Subcutaneous abdominal adipose tissue (tissue), 5 donors: ENCODE data around the gene NOP53.

ENCODE experiments used
- H3K27ac ChIP-seq: one replicate; pipeline ENCODE4 v1.7.0; 2013; ENCODE audit warnings: low read depth, mild to moderate bottlenecking, inconsistent platforms, low read length, moderate library complexity
- H3K27me3 ChIP-seq, 5 donors: one replicate each; pipeline ENCODE4 v1.7.0; 2013; ENCODE audit warnings: low read length in 5 of 5, inconsistent platforms in 1 of 5; ENCODE audit not compliant: control insufficient read depth in 5 of 5, insufficient read depth in 4 of 5
- H3K36me3 ChIP-seq, 5 donors: one replicate each; pipeline ENCODE4 v1.7.0; 2013; ENCODE audit warnings: low read length in 5 of 5; ENCODE audit not compliant: control insufficient read depth in 5 of 5, insufficient read depth in 5 of 5
- H3K4me1 ChIP-seq, 5 donors: one replicate each; pipeline ENCODE4 v1.7.0; 2013; ENCODE audit warnings: low read length in 5 of 5, mild to moderate bottlenecking in 3 of 5, moderate library complexity in 1 of 5; ENCODE audit not compliant: control insufficient read depth in 5 of 5, insufficient read depth in 5 of 5
- H3K4me3 ChIP-seq, 5 donors: one replicate each; pipeline ENCODE4 v1.7.0; 2013; ENCODE audit warnings: low read length in 5 of 5, low read depth in 1 of 5
- H3K9ac ChIP-seq, 5 donors: one replicate each; pipeline ENCODE4 v1.7.0; 2013; ENCODE audit warnings: low read length in 5 of 5, mild to moderate bottlenecking in 4 of 5, moderate library complexity in 3 of 5
- H3K9me3 ChIP-seq, 5 donors: one replicate each; pipeline ENCODE4 v1.7.0; 2013; ENCODE audit warnings: low read length in 5 of 5; ENCODE audit not compliant: control insufficient read depth in 5 of 5
- donor health status: healthy.
- donor health status: healthy.
- donor health status: healthy.
- donor health status: healthy.
- donor health status: healthy.

NOP53 gene

DNA sequence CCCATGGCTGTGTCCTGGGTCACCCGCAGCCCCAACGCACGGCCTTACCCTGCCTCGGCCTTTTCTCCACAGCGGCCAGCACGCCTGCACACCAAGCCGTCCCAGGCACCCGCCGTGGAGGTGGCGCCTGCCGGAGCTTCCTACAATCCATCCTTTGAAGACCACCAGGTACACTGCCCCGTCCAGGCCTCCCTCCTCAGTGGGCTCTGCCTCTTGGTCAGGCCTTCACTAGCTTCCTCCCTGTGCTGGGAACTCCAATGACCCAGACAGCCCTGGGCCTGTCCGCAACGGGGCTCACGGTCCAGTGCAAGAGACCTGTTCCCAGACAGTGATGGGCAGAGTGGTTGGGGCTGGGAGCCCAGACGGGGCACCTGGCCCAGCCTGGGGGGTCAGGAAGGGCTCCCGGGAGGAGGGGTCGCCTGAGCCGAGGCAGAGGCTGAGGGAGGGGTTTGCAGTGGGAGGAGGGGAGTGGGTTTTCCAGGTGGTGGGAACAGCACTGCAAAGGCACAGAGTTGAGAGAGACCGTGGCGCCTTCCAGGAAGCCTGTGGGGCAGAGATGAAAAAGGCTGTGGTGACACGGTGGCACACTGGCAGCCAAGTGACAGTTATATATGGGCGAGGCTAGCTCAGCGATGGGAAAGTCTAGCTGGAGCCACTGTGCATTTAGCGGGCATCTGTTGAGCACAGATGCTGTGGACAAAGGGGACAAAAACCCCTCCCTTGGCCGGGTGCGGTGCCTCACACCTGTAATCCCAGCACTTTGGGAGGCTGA, 7.3 kb downstream of the NOP53 start:
- no peaks in the 10 kb centered on the region for H3K4me1 ChIP-seq
- no peaks in the 10 kb centered on the region for H3K27me3 ChIP-seq
- peaks cover 0 to 97% (median 89%) of the 10 kb centered on the region in 5 donors for H3K36me3 ChIP-seq
- no peak overlapping the region for H3K27ac ChIP-seq
- H3K9me3 ChIP-seq = no peaks in the 10 kb centered on the region
- H3K9ac ChIP-seq = no peak overlapping the region
- H3K4me3 ChIP-seq = no peak overlapping the region

DNA sequence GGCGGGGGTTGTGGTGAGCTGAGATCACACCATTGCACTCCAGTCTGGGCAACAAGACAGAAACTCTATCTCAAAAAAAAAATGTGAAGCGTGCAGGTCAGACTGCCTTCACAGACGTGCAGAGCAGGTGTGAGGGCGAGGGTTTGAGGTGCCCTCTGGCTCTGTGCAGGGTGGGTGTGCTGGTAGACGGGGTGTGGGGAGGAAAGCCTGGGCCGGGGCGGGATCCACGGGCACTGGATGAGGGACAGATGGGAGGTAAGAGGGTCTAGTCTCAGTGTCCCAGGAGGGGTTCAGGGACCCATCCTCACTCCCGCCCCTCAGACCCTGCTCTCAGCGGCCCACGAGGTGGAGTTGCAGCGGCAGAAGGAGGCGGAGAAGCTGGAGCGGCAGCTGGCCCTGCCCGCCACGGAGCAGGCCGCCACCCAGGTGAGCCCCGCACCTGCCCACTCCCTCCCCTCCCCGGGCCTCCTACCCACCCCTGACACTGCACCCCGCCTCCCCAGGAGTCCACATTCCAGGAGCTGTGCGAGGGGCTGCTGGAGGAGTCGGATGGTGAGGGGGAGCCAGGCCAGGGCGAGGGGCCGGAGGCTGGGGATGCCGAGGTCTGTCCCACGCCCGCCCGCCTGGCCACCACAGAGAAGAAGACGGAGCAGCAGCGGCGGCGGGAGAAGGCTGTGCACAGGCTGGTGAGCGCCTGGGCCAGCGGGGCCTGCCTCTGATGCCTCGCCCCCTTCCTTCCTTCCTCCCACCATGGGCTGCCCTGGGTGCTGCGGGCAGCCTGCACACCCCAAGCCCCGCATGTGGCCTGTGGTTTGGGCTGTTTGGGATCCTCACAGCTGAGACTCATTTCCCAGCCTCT, 9.1 kb downstream of the NOP53 start:
- Histone ChIP-seq H3K36me3 (peaks cover 6 to 97% (median 92%) of the 10 kb centered on the region in 5 donors), H3K27me3 (no peaks in the 10 kb centered on the region), H3K4me1 (no peaks in the 10 kb centered on the region), H3K9me3 (no peaks in the 10 kb centered on the region), H3K4me3 (no peak overlapping the region), H3K27ac (no peak overlapping the region), H3K9ac (no peak overlapping the region)

- no peaks in the 10 kb centered on the region for H3K9me3 ChIP-seq
- peaks cover 6 to 89% (median 84%) of the 10 kb centered on the region in 5 donors for H3K36me3 ChIP-seq
- no peak overlapping the region for H3K27ac ChIP-seq
- no peak overlapping the region for H3K9ac ChIP-seq
- no peaks in the 10 kb centered on the region for H3K4me1 ChIP-seq
- H3K4me3 ChIP-seq = no peak overlapping the region
- no peaks in the 10 kb centered on the region for H3K27me3 ChIP-seq
Measured at GRCh38 chr19:47755065-47755761, 9.9 kb downstream of the NOP53 start.

DNA sequence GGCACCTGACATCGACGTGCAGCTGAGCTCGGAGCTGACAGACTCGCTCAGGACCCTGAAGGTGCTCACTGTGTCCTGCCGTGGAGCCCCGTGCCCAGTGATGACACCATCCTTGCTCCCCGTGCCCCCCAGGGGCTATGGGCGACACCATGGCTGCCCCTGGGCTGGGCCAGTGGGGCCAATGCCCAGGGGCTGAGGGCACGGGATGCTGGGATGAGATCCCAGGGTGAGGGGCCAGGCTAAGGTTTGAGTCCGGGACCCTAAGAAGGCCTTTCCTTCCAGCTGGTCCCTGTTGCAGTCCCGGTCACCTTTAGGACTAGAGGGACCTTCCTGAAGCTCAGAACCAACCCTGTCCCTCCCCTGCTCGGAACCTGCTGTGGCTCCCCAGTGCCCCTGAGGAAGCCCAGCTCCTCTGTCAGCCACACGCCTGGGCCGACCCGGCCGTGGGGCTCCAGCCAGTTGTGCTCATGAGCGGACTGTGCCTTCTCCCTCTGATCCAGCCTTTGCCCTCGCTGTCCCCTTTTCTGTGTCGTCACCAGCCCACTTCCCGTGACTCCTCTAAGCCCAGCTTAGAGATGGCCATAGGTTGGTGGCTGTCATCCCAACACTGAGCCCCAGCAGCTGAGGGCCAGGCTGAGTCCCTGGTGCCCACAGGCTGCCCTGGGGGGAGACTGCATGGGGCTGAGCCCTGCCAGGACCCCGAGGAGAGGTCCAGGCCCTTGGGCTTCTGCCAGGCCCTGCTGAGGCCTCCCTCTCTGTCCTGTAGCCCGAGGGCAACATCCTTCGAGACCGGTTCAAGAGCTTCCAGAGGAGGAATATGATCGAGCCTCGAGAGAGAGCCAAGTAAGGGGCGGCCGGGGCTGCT, 10.6 kb downstream of the NOP53 start:
- H3K4me3 ChIP-seq = no peak overlapping the region
- no peaks in the 10 kb centered on the region for H3K9me3 ChIP-seq
- no peaks in the 10 kb centered on the region for H3K27me3 ChIP-seq
- no peak overlapping the region for H3K9ac ChIP-seq
- no peaks in the 10 kb centered on the region for H3K4me1 ChIP-seq
- no peak overlapping the region for H3K27ac ChIP-seq
- peaks cover 6 to 81% (median 76%) of the 10 kb centered on the region in 5 donors for H3K36me3 ChIP-seq

GRCh38 chr19:47756627-47756929, 11.2 kb downstream of the NOP53 start:
- peaks cover 6 to 75% (median 71%) of the 10 kb centered on the region in 5 donors for H3K36me3 ChIP-seq
- no peak overlapping the region for H3K27ac ChIP-seq
- no peak overlapping the region for H3K4me3 ChIP-seq
- no peaks in the 10 kb centered on the region for H3K4me1 ChIP-seq
- H3K27me3 ChIP-seq = no peaks in the 10 kb centered on the region
- H3K9ac ChIP-seq = no peak overlapping the region
- H3K9me3 ChIP-seq = no peaks in the 10 kb centered on the region

DNA sequence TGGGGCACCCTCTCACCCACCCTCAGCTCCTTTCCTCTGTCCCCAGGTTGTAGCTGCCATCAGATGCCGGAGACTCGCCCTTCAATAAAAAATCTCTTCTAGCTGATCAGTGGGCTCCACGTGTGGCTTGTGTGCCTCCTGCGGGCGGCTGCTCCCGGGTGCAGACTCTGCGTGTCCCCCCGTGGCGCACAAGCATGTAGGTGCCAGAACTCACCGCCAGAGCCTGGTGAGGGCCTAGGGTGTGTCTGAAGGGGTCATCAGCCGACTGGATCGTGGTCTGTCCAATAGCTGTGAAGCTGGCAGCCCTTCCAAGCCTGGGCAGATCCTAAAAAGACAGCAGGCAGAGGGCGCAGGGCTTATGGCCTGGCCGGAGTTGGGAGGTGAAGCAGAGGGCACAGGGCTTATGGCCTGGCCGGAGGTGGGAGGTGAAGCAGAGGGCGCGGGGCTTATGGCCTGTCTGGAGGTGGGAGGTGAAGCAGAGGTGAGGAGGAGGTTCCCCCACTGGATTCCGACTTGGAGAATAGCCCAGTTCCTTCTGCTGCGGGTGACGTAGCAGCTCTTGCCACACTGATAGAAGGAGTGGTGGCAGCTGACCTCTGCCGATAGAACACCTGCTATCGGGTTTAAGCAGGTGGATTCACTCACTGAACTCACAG, 11.7 kb downstream of the NOP53 start:
- Histone ChIP-seq H3K9me3 (no peaks in the 10 kb centered on the region), H3K36me3 (peaks cover 6 to 71% (median 68%) of the 10 kb centered on the region in 5 donors), H3K27me3 (no peaks in the 10 kb centered on the region), H3K4me1 (no peaks in the 10 kb centered on the region), H3K4me3 (no peak overlapping the region), H3K9ac (no peak overlapping the region), H3K27ac (no peak overlapping the region)

GRCh38 chr19:47757617-47758442, 12.5 kb downstream of the NOP53 start:
- Histone ChIP-seq H3K9ac (no peak overlapping the region), H3K27ac (no peak overlapping the region), H3K4me3 (no peak overlapping the region), H3K27me3 (no peaks in the 10 kb centered on the region), H3K9me3 (no peaks in the 10 kb centered on the region), H3K4me1 (peaks cover 0 to 5% (median under 1%) of the 10 kb centered on the region in 5 donors), H3K36me3 (peaks cover 6 to 63% (median 60%) of the 10 kb centered on the region in 5 donors)

- no peaks in the 10 kb centered on the region for H3K9me3 ChIP-seq
- no peak overlapping the region for H3K4me3 ChIP-seq
- peaks cover 6 to 57% (median 54%) of the 10 kb centered on the region in 5 donors for H3K36me3 ChIP-seq
- H3K27ac ChIP-seq = no peak overlapping the region
- H3K27me3 ChIP-seq = no peaks in the 10 kb centered on the region
- no peak overlapping the region for H3K9ac ChIP-seq
- peaks cover 0 to 8% (median 2%) of the 10 kb centered on the region in 5 donors for H3K4me1 ChIP-seq
Measured at GRCh38 chr19:47758443-47758804, 13.1 kb downstream of the NOP53 start.
